HL-60 (cell line): ENCODE results near the gene RCOR2.

Experiments
- CTCF ChIP-seq: IDR thresholded peaks from one replicate; pipeline ENCODE4 v1.5.1; 2011; ENCODE audit warnings: low read length, control low read depth, inconsistent platforms; ENCODE audit not compliant: insufficient read depth
- POLR2AphosphoS5 ChIP-seq: IDR thresholded peaks from 2 replicates; pipeline ENCODE4 v1.6.1; 2012; ENCODE audit warnings: low read depth
- SPI1 ChIP-seq: IDR thresholded peaks from 2 replicates; pipeline ENCODE4 v1.6.1; 2012; ENCODE audit warnings: low read depth, mild to moderate bottlenecking, borderline replicate concordance
- TF ChIP-seq, protein P1 (sequence below): IDR thresholded peaks from 2 replicates; pipeline ENCODE4 v1.6.1; 2012; ENCODE audit warnings: low read depth; ENCODE audit not compliant: insufficient replicate concordance

- TF ChIP-seq CTCF (no peak), POLR2AphosphoS5 (no peak), SPI1 (no peak)
- TF ChIP-seq, protein P1, sequence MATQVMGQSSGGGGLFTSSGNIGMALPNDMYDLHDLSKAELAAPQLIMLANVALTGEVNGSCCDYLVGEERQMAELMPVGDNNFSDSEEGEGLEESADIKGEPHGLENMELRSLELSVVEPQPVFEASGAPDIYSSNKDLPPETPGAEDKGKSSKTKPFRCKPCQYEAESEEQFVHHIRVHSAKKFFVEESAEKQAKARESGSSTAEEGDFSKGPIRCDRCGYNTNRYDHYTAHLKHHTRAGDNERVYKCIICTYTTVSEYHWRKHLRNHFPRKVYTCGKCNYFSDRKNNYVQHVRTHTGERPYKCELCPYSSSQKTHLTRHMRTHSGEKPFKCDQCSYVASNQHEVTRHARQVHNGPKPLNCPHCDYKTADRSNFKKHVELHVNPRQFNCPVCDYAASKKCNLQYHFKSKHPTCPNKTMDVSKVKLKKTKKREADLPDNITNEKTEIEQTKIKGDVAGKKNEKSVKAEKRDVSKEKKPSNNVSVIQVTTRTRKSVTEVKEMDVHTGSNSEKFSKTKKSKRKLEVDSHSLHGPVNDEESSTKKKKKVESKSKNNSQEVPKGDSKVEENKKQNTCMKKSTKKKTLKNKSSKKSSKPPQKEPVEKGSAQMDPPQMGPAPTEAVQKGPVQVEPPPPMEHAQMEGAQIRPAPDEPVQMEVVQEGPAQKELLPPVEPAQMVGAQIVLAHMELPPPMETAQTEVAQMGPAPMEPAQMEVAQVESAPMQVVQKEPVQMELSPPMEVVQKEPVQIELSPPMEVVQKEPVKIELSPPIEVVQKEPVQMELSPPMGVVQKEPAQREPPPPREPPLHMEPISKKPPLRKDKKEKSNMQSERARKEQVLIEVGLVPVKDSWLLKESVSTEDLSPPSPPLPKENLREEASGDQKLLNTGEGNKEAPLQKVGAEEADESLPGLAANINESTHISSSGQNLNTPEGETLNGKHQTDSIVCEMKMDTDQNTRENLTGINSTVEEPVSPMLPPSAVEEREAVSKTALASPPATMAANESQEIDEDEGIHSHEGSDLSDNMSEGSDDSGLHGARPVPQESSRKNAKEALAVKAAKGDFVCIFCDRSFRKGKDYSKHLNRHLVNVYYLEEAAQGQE, result no peak
Observed at GRCh38 chr11:63920939-63921417, 4.0 kb upstream of the RCOR2 start.
